H1 (cell line): ENCODE measurements around the gene RNPEPL1. TPM values are rescaled to one million over a fixed set of nuclear protein-coding genes. Genes with fewer than 3 reads are reported as not detected.

Source experiments
- CTCF ChIA-PET: fragments of 300-600 bp; sonication (Branson Sonifier 250); formaldehyde crosslinking; loops from one replicate; lab custom pipeline; 2021; ENCODE audit not compliant: partially characterized antibody; lab: Charles Lee
- POLR2A ChIA-PET: fragments of 300-600 bp; sonication (Branson Sonifier 250); formaldehyde crosslinking; loops from one replicate; lab custom pipeline; 2021; ENCODE audit warnings: inconsistent platforms; ENCODE audit not compliant: partially characterized antibody; lab: Charles Lee
- DNase-seq, 2 experiments: peaks; one replicate each; pipeline versions ENCODE4 v3.0.0 to v3.0.0-alpha.2; 2010 to 2022; ENCODE audit warnings: low spot score in 2 of 2, low read depth in 1 of 2, mixed read lengths in 1 of 2
- FAIRE-seq: peaks from 2 replicates; lab custom pipeline; 2011; peaks lifted over from hg19 to GRCh38; lab: Jason Lieb, UNC
- H2AFZ ChIP-seq: 2 replicates; pipeline ENCODE4 v1.8.1; 2012; ENCODE audit warnings: low read length, inconsistent platforms
- H2AK5ac ChIP-seq: 2 replicates; pipeline ENCODE4 v1.6.1; 2013; ENCODE audit warnings: low read depth, low read length
- H2BK120ac ChIP-seq: replicated peaks from 2 replicates; pipeline ENCODE3; 2013; ENCODE audit warnings: low read depth, low read length, inconsistent platforms
- H2BK12ac ChIP-seq: 2 replicates; pipeline ENCODE4 v1.6.1; 2013; ENCODE audit warnings: low read depth, low read length
- H2BK15ac ChIP-seq: 2 replicates; pipeline ENCODE4 v1.6.1; 2013; ENCODE audit warnings: low read length
- H2BK20ac ChIP-seq: 2 replicates; pipeline ENCODE4 v1.6.1; 2013; ENCODE audit warnings: low read length
- H2BK5ac ChIP-seq: 2 replicates; pipeline ENCODE4 v1.6.1; 2013; ENCODE audit warnings: low read depth, low read length
- H3K14ac ChIP-seq: 2 replicates; pipeline ENCODE4 v1.6.1; 2013; ENCODE audit warnings: inconsistent platforms; ENCODE audit not compliant: insufficient read length
- H3K18ac ChIP-seq: 2 replicates; pipeline ENCODE4 v1.6.1; 2013; ENCODE audit warnings: low read length; ENCODE audit errors: extremely low read depth
- H3K23ac ChIP-seq: 2 replicates; pipeline ENCODE4 v1.6.1; 2013; ENCODE audit warnings: inconsistent platforms; ENCODE audit not compliant: insufficient read length
- H3K23me2 ChIP-seq: 2 replicates; pipeline ENCODE4 v1.6.1; 2013; ENCODE audit warnings: low read depth, low read length
- H3K27ac ChIP-seq: 2 replicates; pipeline ENCODE4 v1.6.1; 2011; ENCODE audit warnings: low read depth, low read length, inconsistent platforms
- H3K27me3 ChIP-seq, 4 experiments: replicated peaks in 1 of 4; 1 replicate in 1 of 4; 2 replicates in 3 of 4; pipeline versions ENCODE4 v1.6.1 to v1.8.1; 2011 to 2013; ENCODE audit warnings: low read length in 3 of 4, mild to moderate bottlenecking in 3 of 4, inconsistent platforms in 2 of 4, mixed read lengths in 2 of 4, moderate library complexity in 1 of 4; ENCODE audit not compliant: control insufficient read depth in 3 of 4, insufficient read depth in 3 of 4; ENCODE audit errors: extremely low read depth in 1 of 4
- H3K36me3 ChIP-seq, 4 experiments: 2 replicates each; pipeline versions ENCODE4 v1.6.1 to v1.8.1; 2011 to 2013; ENCODE audit warnings: mild to moderate bottlenecking in 4 of 4, low read length in 3 of 4, moderate library complexity in 2 of 4, control low read depth in 1 of 4, inconsistent platforms in 1 of 4; ENCODE audit not compliant: insufficient read depth in 4 of 4, control insufficient read depth in 2 of 4
- H3K4ac ChIP-seq: replicated peaks from 2 replicates; pipeline ENCODE3; 2013; ENCODE audit warnings: low read length, low read depth, mixed read lengths, inconsistent platforms; ENCODE audit not compliant: insufficient read length
- H3K4me1 ChIP-seq, 4 experiments: replicated peaks in 1 of 4; 1 replicate in 1 of 4; 2 replicates in 3 of 4; pipeline versions ENCODE4 v1.6.1 to v1.8.1; 2011 to 2013; ENCODE audit warnings: low read length in 3 of 4, inconsistent platforms in 2 of 4, mixed read lengths in 1 of 4; ENCODE audit not compliant: insufficient read depth in 4 of 4, control insufficient read depth in 3 of 4
- H3K4me2 ChIP-seq, 2 experiments: 2 replicates each; pipeline versions ENCODE4 v1.6.1 to v1.8.1; 2011 to 2013; ENCODE audit warnings: low read depth in 2 of 2, low read length in 2 of 2, control low read depth in 1 of 2, inconsistent platforms in 1 of 2, mild to moderate bottlenecking in 1 of 2; ENCODE audit not compliant: insufficient read depth in 1 of 2
- H3K4me3 ChIP-seq, 4 experiments: fragments of 200-600, 300-600 bp in 1 of 4; sonication (generic), shearing (Covaris generic), sonication (Bioruptor Twin) in 1 of 4; 2 replicates each; pipeline versions ENCODE4 v1.5.1 to v1.8.1; 2011 to 2016; ENCODE audit warnings: low read length in 4 of 4, low read depth in 3 of 4, control low read depth in 2 of 4, inconsistent platforms in 2 of 4, mild to moderate bottlenecking in 2 of 4, mixed read lengths in 1 of 4, moderate library complexity in 1 of 4; ENCODE audit not compliant: insufficient read depth in 2 of 4; ENCODE audit errors: extremely low read depth in 1 of 4
- H3K56ac ChIP-seq: replicated peaks from 2 replicates; pipeline ENCODE3; 2013; ENCODE audit warnings: low read depth, mild to moderate bottlenecking, mixed read lengths, low read length, inconsistent platforms; ENCODE audit not compliant: insufficient read length
- H3K79me1 ChIP-seq: 2 replicates; pipeline ENCODE4 v1.6.1; 2013; ENCODE audit warnings: low read depth, low read length, control low read depth
- H3K79me2 ChIP-seq, 2 experiments: 2 replicates each; pipeline versions ENCODE4 v1.6.1 to v1.8.1; 2012 to 2013; ENCODE audit warnings: low read length in 2 of 2, mild to moderate bottlenecking in 2 of 2, inconsistent platforms in 1 of 2; ENCODE audit not compliant: insufficient read depth in 2 of 2, control insufficient read depth in 1 of 2
- H3K9ac ChIP-seq, 4 experiments: replicated peaks in 1 of 4; 1 replicate in 1 of 4; 2 replicates in 3 of 4; pipeline versions ENCODE4 v1.6.1 to v1.8.1; 2011 to 2013; ENCODE audit warnings: low read depth in 3 of 4, low read length in 3 of 4, control low read depth in 2 of 4, mild to moderate bottlenecking in 2 of 4, moderate library complexity in 2 of 4, inconsistent platforms in 1 of 4; ENCODE audit errors: extremely low read depth in 1 of 4
- H3K9me3 ChIP-seq, 2 experiments: 2 replicates each; pipeline versions ENCODE4 v1.6.1 to v1.8.1; 2012 to 2013; ENCODE audit warnings: mild to moderate bottlenecking in 2 of 2, moderate library complexity in 2 of 2, control low read depth in 1 of 2, inconsistent platforms in 1 of 2, low read depth in 1 of 2, low read length in 1 of 2, mixed read lengths in 1 of 2; ENCODE audit not compliant: insufficient read depth in 2 of 2
- H4K20me1 ChIP-seq, 2 experiments: replicated peaks in 1 of 2; 2 replicates each; pipeline versions ENCODE3 to v1.8.1; 2011 to 2013; ENCODE audit warnings: inconsistent platforms in 2 of 2, low read length in 2 of 2, mild to moderate bottlenecking in 1 of 2; ENCODE audit not compliant: insufficient read depth in 2 of 2, control insufficient read depth in 1 of 2
- H4K5ac ChIP-seq: 2 replicates; pipeline ENCODE4 v1.6.1; 2013; ENCODE audit warnings: low read length, low read depth, mixed read lengths, inconsistent platforms; ENCODE audit not compliant: insufficient read length
- H4K8ac ChIP-seq: 2 replicates; pipeline ENCODE4 v1.8.0; 2013; ENCODE audit warnings: mild to moderate bottlenecking, moderate library complexity, low read length, inconsistent platforms; ENCODE audit not compliant: insufficient read depth; ENCODE audit errors: extremely low read depth
- H4K91ac ChIP-seq: replicated peaks from 2 replicates; pipeline ENCODE3; 2013; ENCODE audit warnings: low read length, mixed read lengths, inconsistent platforms; ENCODE audit not compliant: insufficient read length
- CBX5 ChIP-seq: fragments of 300-800, 300-1000 bp; sonication (generic); IDR thresholded peaks from 2 replicates; pipeline ENCODE4 v1.7.1; 2016; ENCODE audit warnings: antibody characterized with exemption, low read length, low read depth
- CREB1 ChIP-seq: IDR thresholded peaks from 2 replicates; pipeline ENCODE4 v1.6.1; 2012; ENCODE audit warnings: inconsistent platforms
- EZH2 ChIP-seq: fragments of 200-600 bp; sonication (generic); IDR thresholded peaks from 2 replicates; pipeline ENCODE4 v1.7.1; 2012; ENCODE audit warnings: low read depth, mild to moderate bottlenecking, moderate library complexity, low read length, inconsistent platforms; ENCODE audit not compliant: severe bottlenecking
- JUND ChIP-seq: IDR thresholded peaks from 2 replicates; pipeline ENCODE4 v1.6.1; 2011; ENCODE audit warnings: mild to moderate bottlenecking, improper control_type of control experiment, low read length
- KDM5A ChIP-seq: fragments of 200-600 bp; IDR thresholded peaks from 2 replicates; pipeline ENCODE4 v1.7.1; 2012; ENCODE audit warnings: mild to moderate bottlenecking, low read length, inconsistent platforms, mixed read lengths
- NANOG ChIP-seq: IDR thresholded peaks from 2 replicates; pipeline ENCODE4 v1.6.1; 2011; ENCODE audit warnings: low read length, low read depth, mild to moderate bottlenecking, inconsistent platforms; ENCODE audit not compliant: insufficient read depth, poor library complexity, severe bottlenecking
- POLR2A ChIP-seq, 2 experiments: IDR thresholded peaks; 1 replicate in 1 of 2; 2 replicates in 1 of 2; pipeline ENCODE4 v1.6.1; 2011; ENCODE audit warnings: low read depth in 2 of 2, low read length in 2 of 2, mild to moderate bottlenecking in 2 of 2; ENCODE audit errors: control extremely low read depth in 1 of 2
- RBBP5 ChIP-seq: IDR thresholded peaks from 2 replicates; pipeline ENCODE4 v1.7.1; 2012; ENCODE audit warnings: low read depth, mild to moderate bottlenecking, inconsistent platforms, low read length, moderate library complexity, borderline replicate concordance
- SIN3A ChIP-seq, 2 experiments: IDR thresholded peaks in 1 of 2; conservative IDR thresholded peaks in 1 of 2; 2 replicates each; pipeline ENCODE4 v1.6.1; 2011 to 2012; ENCODE audit warnings: low read length in 2 of 2, improper control_type of control experiment in 1 of 2, low read depth in 1 of 2, mild to moderate bottlenecking in 1 of 2
- WGBS, 2 experiments: shearing (Covaris generic) in 1 of 2; methylation state at CpG; one replicate each; pipeline versions ENCODE4 v1.1.6 to v1.1.7; 2013 to 2015; ENCODE audit warnings: low lambda C conversion rate in 2 of 2, mixed read lengths in 2 of 2, inconsistent platforms in 1 of 2, low coverage in 1 of 2, missing lambda C conversion rate in 1 of 2; ENCODE audit not compliant: insufficient replicate concordance in 2 of 2, insufficient coverage in 1 of 2, insufficient read length in 1 of 2; ENCODE audit errors: extremely low coverage in 1 of 2, missing lambda C conversion rate in 1 of 2; 5-methylcytosine and 5-hydroxymethylcytosine counted together
- polyA plus RNA-seq, 7 experiments: library from polyadenylated mRNA; depleted of rRNA in 3 of 7; stranded (reverse) in 5 of 7; unstranded in 2 of 7; fragments of >200 nt in 5 of 7; fragments of 200-250 nt in 2 of 7; gene quantifications; 1 replicate in 5 of 7; 2 replicates in 1 of 7; 4 replicates in 1 of 7; pipeline versions ENCODE4 v1.2.1 to v1.2.3, GENCODE V29; 2011 to 2013; ENCODE audit warnings: missing spikeins in 2 of 7, mixed read lengths in 2 of 7
- total RNA-seq: library from RNA; stranded (reverse); fragmentation: NEBNext Ultra II Directional; extraction: Animal tissue kit (Norgen Biotek cat#: 25700); gene quantifications from 2 replicates; pipeline ENCODE4 v1.2.1, GENCODE V29; 2021
- TF ChIP-seq, protein P1 (sequence below): IDR thresholded peaks from 2 replicates; pipeline ENCODE4 v1.6.1; 2012; ENCODE audit warnings: inconsistent platforms

The RNPEPL1 gene
- total and polyA plus RNA-seq, 2 of the 8 experiments (the other 6 are each of a cell fraction or from before 2014, with no cell fraction given), result 9.0 to 11.3 TPM

DNA sequence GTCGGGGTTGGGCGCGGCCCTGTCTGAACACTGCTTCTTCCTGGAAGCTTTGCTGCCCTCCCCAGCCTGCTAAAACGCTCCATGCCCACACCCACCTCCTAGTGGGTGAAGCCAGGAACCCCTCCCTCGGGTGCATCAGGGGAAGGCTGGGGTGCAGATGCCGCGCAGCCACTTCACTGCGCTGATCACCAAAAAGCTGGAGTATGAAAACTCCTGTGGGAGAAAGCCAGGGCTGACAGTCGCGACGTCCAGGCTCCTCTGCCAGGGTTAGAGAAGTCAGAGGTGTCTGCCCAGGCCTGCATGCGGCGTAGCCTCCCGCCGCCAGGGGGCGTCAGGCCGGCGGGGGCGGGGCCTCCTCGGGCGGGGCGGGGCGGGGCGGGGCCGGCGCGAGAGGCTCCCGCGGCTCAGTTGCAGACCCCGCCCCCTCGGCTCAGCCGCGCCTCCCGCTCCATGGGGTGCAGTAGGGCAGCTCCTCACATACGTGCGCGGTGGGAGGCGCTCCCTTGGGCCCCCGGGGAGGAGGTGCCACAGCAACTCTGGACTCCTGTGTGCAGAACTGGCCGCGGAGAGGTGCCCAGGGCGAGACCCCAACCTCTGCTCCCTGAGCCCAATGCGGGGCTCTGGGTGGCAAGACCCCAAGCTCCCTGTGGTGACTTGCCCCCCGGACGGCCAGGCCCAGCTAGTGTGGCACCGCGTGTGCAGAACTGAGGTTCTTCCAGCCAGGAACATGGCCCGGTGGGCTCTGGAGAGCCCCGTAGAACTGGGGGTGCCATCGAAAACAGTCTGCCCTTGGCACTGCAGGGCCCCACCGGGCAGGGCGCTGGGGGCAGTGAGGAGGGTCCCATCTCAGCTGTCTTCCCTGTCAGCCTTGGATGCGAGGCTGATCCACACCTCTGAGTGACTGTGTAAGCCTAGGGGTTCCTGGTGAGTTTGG lies 1.8 kb upstream of the RNPEPL1 start:
- ChIA-PET POLR2A (interaction anchor here (0.7 to 3.0 kb wide), 4 partner anchors 9 to 23 kb away, joined by 3 to 21 read pairs (median 4); partner anchors contain the start of genes ANKMY1 and CAPN10), CTCF (interaction anchor here (0.6 to 5.3 kb wide), 19 partner anchors 8 to 130 kb away, joined by 3 to 37 read pairs (median 4); partner anchors contain the start of genes ANKMY1 and CAPN10)
- Histone ChIP-seq H3K18ac (peak overlapping the region; percentile 60; the same call in 1 of the 2 replicates), H3K4ac (no peak overlapping the region), H3K9me3 (no peaks in the 10 kb centered on the region), H3K9ac (no peak overlapping the region), H2AFZ (peak overlapping the region; percentile 91; the same call in 1 of the 2 replicates), H2BK15ac (no peak overlapping the region; the same call in 1 of the 2 replicates), H3K36me3 (no peaks in the 10 kb centered on the region), H2BK12ac (peak overlapping the region; percentile 35; the same call in 1 of the 2 replicates), H3K23ac (no peak overlapping the region), H2BK20ac (no peak overlapping the region), H2AK5ac (no peak overlapping the region), H3K14ac (no peak overlapping the region), H3K4me3 (peak overlapping the region in 2 of 4 experiments; percentile 19 to 49; a peak in 5 of 8 replicates), H3K4me2 (peak overlapping the region; percentile 63 to 88), H3K27ac (no peak overlapping the region), H4K5ac (no peak overlapping the region), H2BK120ac (no peak overlapping the region), H4K20me1 (peaks cover 3 to 12% of the 10 kb centered on the region in 2 experiments), H4K91ac (no peak overlapping the region), H4K8ac (peak overlapping the region; percentile 15; the same call in 1 of the 2 replicates), H3K56ac (no peak overlapping the region), H3K79me1 (no peaks in the 10 kb centered on the region), H3K4me1 (peaks cover 0 to 30% (median 21%) of the 10 kb centered on the region in 4 experiments; a peak in 6 of 7 replicates), H2BK5ac (no peak overlapping the region; the same call in 1 of the 2 replicates), H3K23me2 (peaks cover 10% of the 10 kb centered on the region; the same call in 1 of the 2 replicates), H3K79me2 (no peaks in the 10 kb centered on the region), H3K27me3 (peaks cover 18 to 34% (median 30%) of the 10 kb centered on the region in 4 experiments)
- 36% methylated on average over 34 of the region's 53 CpGs; no CpG with 5 or more reads in 1 of the 2 experiments for WGBS, 2 experiments
- FAIRE-seq, result no peak
- peak in 1 of 2 experiments; percentile 87 for DNase-seq
- TF ChIP-seq CREB1, result peak; percentile 66
- TF ChIP-seq, protein P1, sequence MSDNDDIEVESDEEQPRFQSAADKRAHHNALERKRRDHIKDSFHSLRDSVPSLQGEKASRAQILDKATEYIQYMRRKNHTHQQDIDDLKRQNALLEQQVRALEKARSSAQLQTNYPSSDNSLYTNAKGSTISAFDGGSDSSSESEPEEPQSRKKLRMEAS, result peak; percentile 40; the same call in 1 of the 2 replicates
- no peak for TF ChIP-seq EZH2
- TF ChIP-seq KDM5A, result no peak
- no peak for TF ChIP-seq NANOG
- TF ChIP-seq POLR2A (IDR thresholded peaks at IDR 0.05; ENCODE audit: control extremely low read depth in 1 of 2, low read depth in 2 of 2, low read length in 2 of 2), result no peak
- TF ChIP-seq CBX5, result no peak
- no peak for TF ChIP-seq RBBP5
- TF ChIP-seq SIN3A (conservative IDR thresholded peaks at IDR 0.05 in 1 of 2, IDR thresholded peaks at IDR 0.05 in 1 of 2; ENCODE audit: low read depth in 1 of 2, low read length in 2 of 2), result 0 out of 4 replicates have a peak, but pooled peaks of 1 of the 2 experiments have one; percentile 42
- no peak for TF ChIP-seq JUND
